PC-9 (cell line): ENCODE data around the gene BRD4. TPM values are rescaled to one million over a fixed set of nuclear protein-coding genes. Genes with fewer than 3 reads are reported as not detected.

Experiments
- BruUV-seq: library from RNA; stranded (reverse); fragments of 400-500 nt; replicated peaks from 2 replicates; lab custom pipeline; 2021; lab: Mats Ljungman, UMichigan
- CTCF ChIA-PET: fragments of 300-600 bp; sonication (Branson Sonifier 250); formaldehyde crosslinking; loops from one replicate; lab custom pipeline; 2022; ENCODE audit warnings: antibody characterized with exemption; lab: Charles Lee
- POLR2A ChIA-PET: fragments of 300-600 bp; sonication (Branson Sonifier 250); formaldehyde crosslinking; loops from one replicate; lab custom pipeline; 2022; ENCODE audit warnings: antibody characterized with exemption; ENCODE audit not compliant: unreplicated experiment; lab: Charles Lee
- DNase-seq, 2 experiments: peaks; one replicate each; pipeline versions ENCODE4 v3.0.0 to v3.0.0-alpha.2; 2015 to 2022; ENCODE audit warnings: mixed read lengths in 1 of 2
- H2AFZ ChIP-seq: fragments of 200-600 bp; sonication (generic); 2 replicates; pipeline ENCODE4 v1.8.1; 2017; ENCODE audit warnings: antibody characterized with exemption
- H3F3A ChIP-seq: fragments of 200-600 bp; sonication (generic); 2 replicates; pipeline ENCODE4 v1.8.1; 2017; ENCODE audit warnings: antibody characterized with exemption, mild to moderate bottlenecking, low read depth; ENCODE audit not compliant: insufficient read depth
- H3K27ac ChIP-seq: fragments of 200-600 bp; sonication (generic); 2 replicates; pipeline ENCODE4 v1.6.1; 2016; ENCODE audit warnings: mixed run types
- H3K27me3 ChIP-seq: fragments of 200-600 bp; sonication (generic); 2 replicates; pipeline ENCODE4 v1.6.1; 2016; ENCODE audit warnings: low read depth, mixed run types; ENCODE audit not compliant: insufficient read depth
- H3K36me3 ChIP-seq: fragments of 200-600 bp; sonication (generic); 2 replicates; pipeline ENCODE4 v1.6.1; 2016; ENCODE audit warnings: low read depth, mixed run types
- H3K4me1 ChIP-seq: fragments of 200-600 bp; sonication (generic); replicated peaks from 2 replicates; pipeline ENCODE4 v1.6.1; 2016; ENCODE audit warnings: mixed run types; ENCODE audit not compliant: insufficient read depth
- H3K4me2 ChIP-seq: fragments of 200-600 bp; sonication (generic); 2 replicates; pipeline ENCODE4 v1.6.1; 2017; ENCODE audit warnings: mixed run types
- H3K4me3 ChIP-seq: fragments of 200-600 bp; sonication (generic); 2 replicates; pipeline ENCODE4 v1.6.1; 2016; ENCODE audit warnings: mixed run types
- H3K79me2 ChIP-seq: fragments of 200-600 bp; sonication (generic); 2 replicates; pipeline ENCODE4 v1.6.1; 2017; ENCODE audit warnings: low read depth, mixed run types
- H3K9me2 ChIP-seq: fragments of 200-600 bp; sonication (generic); 2 replicates; pipeline ENCODE4 v1.8.1; 2017; ENCODE audit warnings: mild to moderate bottlenecking; ENCODE audit not compliant: insufficient read depth
- H3K9me3 ChIP-seq: fragments of 200-600 bp; sonication (generic); 2 replicates; pipeline ENCODE4 v1.8.1; 2016; ENCODE audit warnings: low read depth; ENCODE audit not compliant: insufficient read depth
- H4K20me1 ChIP-seq: fragments of 200-600 bp; sonication (generic); 2 replicates; pipeline ENCODE4 v1.8.1; 2017; ENCODE audit not compliant: insufficient read depth
- CTCF ChIP-seq: fragments of 200-600 bp; sonication (generic); conservative IDR thresholded peaks from 2 replicates; pipeline ENCODE4 v1.6.1; 2017; ENCODE audit warnings: mixed run types, antibody characterized with exemption, mild to moderate bottlenecking, moderate library complexity
- EZH2 ChIP-seq: fragments of 200-600 bp; sonication (generic); IDR thresholded peaks from 2 replicates; pipeline ENCODE4 v1.8.0; 2017; ENCODE audit warnings: antibody characterized with exemption, low read depth
- intact Hi-C: fragments of 100-400 bp; cut with micrococcal nuclease; formaldehyde crosslinking; loops from one replicate; pipeline ENCODE4 v1.10.0; 2022; ENCODE audit not compliant: unreplicated experiment
- total RNA-seq: library from RNA; stranded (reverse); gene quantifications from 2 replicates; pipeline ENCODE4 v1.2.3, GENCODE V29; 2021

Gene BRD4
- total RNA-seq, 1 experiment from 2014 or later = 138 TPM

DNA sequence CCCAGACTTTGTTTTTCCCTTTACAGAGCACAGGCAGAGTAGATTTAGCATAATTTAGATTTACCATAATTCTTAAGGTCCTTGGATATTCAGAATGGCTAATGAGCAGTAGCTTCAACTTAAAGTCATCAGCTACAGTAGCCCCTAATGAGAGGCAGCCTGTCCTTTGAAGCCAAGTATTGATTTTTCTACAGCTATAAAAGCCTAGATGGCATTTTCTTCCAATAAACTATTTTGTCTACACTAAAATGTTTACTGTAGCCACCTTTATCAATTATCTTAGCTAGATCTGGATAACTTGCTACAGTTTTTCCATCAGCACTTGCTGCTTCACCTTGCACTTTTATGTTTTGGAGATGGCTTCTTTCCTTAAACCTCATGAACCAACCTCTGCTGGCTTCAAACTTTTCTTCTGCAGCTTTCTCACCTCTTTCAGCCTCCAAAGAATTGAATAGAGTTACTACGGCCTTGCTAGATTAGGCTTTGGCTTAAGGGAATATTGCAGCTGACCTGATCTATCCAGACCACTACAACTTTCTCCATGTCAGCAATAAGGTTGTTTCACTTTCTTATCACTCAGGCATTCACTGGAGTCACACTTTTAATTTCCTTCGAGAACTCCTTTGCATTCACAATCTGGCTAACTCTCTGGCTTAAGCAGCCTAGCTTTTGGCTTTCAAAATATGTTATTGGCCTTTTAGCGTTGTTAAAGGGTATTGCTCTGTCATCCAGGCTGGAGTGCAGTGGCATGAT lies 26.6 kb downstream of the BRD4 start:
- H3K79me2 ChIP-seq = peaks cover 99% of the 10 kb centered on the region
- TF ChIP-seq CTCF (no peak), EZH2 (no peak)
- no TSS peak for BruUV-seq
- H4K20me1 ChIP-seq = peaks cover 98% of the 10 kb centered on the region
- H3K9me3 ChIP-seq = no peaks in the 10 kb centered on the region
- H3F3A ChIP-seq = peaks cover 60% of the 10 kb centered on the region
- POLR2A ChIA-PET = interaction anchor here (0.6 kb wide), 1 partner anchor 18 kb away, joined by 3 read pairs; no protein-coding TSS in a partner anchor
- no peak overlapping the region for H3K4me2 ChIP-seq
- CTCF ChIA-PET = interaction anchor here (0.6 kb wide), 1 partner anchor 7 kb away, joined by 5 read pairs; no protein-coding TSS in a partner anchor
- H3K27ac ChIP-seq = no peak overlapping the region
- H3K27me3 ChIP-seq = no peaks in the 10 kb centered on the region
- no peaks in the 10 kb centered on the region for H3K9me2 ChIP-seq
- H3K4me1 ChIP-seq = peaks cover 21% of the 10 kb centered on the region
- no peak for DNase-seq
- peaks cover 9% of the 10 kb centered on the region; the same call in 1 of the 2 replicates for H3K36me3 ChIP-seq
- H3K4me3 ChIP-seq = no peak overlapping the region
- intact Hi-C loops = no loop called here
- no peak overlapping the region for H2AFZ ChIP-seq

GRCh38 chr19:15304140-15304705 lies 28.1 kb downstream of the BRD4 start:
- H3K36me3 ChIP-seq = peaks cover 9% of the 10 kb centered on the region; the same call in 1 of the 2 replicates
- H3K4me3 ChIP-seq = no peak overlapping the region
- no peak for DNase-seq
- no peak overlapping the region for H3K4me2 ChIP-seq
- peak overlapping the region; percentile 41 for H3K27ac ChIP-seq
- no peak for TF ChIP-seq CTCF
- TF ChIP-seq EZH2 = no peak
- H3F3A ChIP-seq = peaks cover 64% of the 10 kb centered on the region
- no TSS peak for BruUV-seq
- ChIA-PET CTCF (interaction anchor here (0.5 kb wide), 1 partner anchor 71 kb away, joined by 6 read pairs; no protein-coding TSS in a partner anchor), POLR2A (no interaction called here)
- H3K79me2 ChIP-seq = peaks cover 99% of the 10 kb centered on the region
- H3K27me3 ChIP-seq = no peaks in the 10 kb centered on the region
- H3K9me3 ChIP-seq = no peaks in the 10 kb centered on the region
- intact Hi-C loops = no loop called here
- no peaks in the 10 kb centered on the region for H3K9me2 ChIP-seq
- peaks cover 98% of the 10 kb centered on the region for H4K20me1 ChIP-seq
- H3K4me1 ChIP-seq = peaks cover 33% of the 10 kb centered on the region
- H2AFZ ChIP-seq = no peak overlapping the region

DNA sequence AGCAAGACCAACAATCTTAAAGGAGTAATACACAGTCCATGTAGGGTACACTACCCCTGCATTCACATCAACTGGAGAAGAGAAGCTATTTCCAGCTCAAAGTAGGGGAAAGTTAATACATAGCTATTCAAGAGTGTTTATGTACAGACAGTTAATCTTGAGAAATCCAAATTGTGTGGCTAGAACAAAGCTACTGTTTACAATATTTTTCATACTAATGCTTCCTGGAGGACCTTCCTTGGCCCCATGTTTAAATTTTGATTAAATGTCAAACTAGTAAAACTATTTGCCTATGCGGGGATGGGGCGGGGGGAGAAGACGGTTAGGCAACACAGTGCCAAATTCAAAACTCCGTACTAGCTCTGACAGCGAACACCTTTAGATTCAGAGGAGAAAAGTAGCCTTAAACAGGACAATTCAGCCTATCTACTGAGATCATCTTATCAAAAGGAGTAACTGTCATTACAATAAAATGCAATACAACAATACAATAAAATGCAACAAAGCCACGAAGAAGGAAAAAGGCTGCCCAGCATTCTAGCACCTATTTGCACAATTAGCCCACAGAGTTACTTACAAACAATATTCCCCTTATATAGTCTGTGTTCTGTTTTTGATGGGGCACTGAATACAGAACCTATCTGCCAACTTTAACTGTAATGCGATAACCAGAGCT lies 29.1 kb downstream of the BRD4 start:
- peaks cover 43% of the 10 kb centered on the region for H3K4me1 ChIP-seq
- H3F3A ChIP-seq = peaks cover 63% of the 10 kb centered on the region
- POLR2A ChIA-PET = interaction anchor here (0.7 kb wide), 1 partner anchor 39 kb away, joined by 3 read pairs; no protein-coding TSS in a partner anchor
- H3K27me3 ChIP-seq = no peaks in the 10 kb centered on the region
- no peak for TF ChIP-seq CTCF
- TF ChIP-seq EZH2 = no peak
- BruUV-seq = no TSS peak
- H3K79me2 ChIP-seq = peaks cover 99% of the 10 kb centered on the region
- H3K4me3 ChIP-seq = no peak overlapping the region
- no peaks in the 10 kb centered on the region for H3K9me2 ChIP-seq
- CTCF ChIA-PET = interaction anchor here (0.5 kb wide), 1 partner anchor 70 kb away, joined by 6 read pairs; no protein-coding TSS in a partner anchor
- no peaks in the 10 kb centered on the region for H3K9me3 ChIP-seq
- intact Hi-C loops = no loop called here
- H3K36me3 ChIP-seq = peaks cover 9% of the 10 kb centered on the region; the same call in 1 of the 2 replicates
- DNase-seq = peak in 1 of 2 experiments; percentile 60
- peaks cover 98% of the 10 kb centered on the region for H4K20me1 ChIP-seq
- peak overlapping the region; percentile 11; the same call in 1 of the 2 replicates for H3K4me2 ChIP-seq
- no peak overlapping the region for H2AFZ ChIP-seq
- H3K27ac ChIP-seq = peak overlapping the region; percentile 41
